ENCODE data around the gene PTRH2.

PTRH2 gene

GRCh38 chr17:59719526-59719925 lies 12.3 kb upstream of the PTRH2 start:
- no peak for DNase-seq (ENCODE audit: low read depth, low spot score)
- peaks cover 2% of the 10 kb centered on the region; the same call in 1 of the 2 replicates for H3K4me1 ChIP-seq (ENCODE audit: control insufficient read depth, insufficient read depth, low read length)

GRCh38 chr17:59716427-59716826 lies 9.2 kb upstream of the PTRH2 start:
- no CpG with 5 or more reads among the region's 2 CpGs for WGBS (ENCODE audit: insufficient coverage, insufficient read length)
- no peak overlapping the region for H3K4me3 ChIP-seq (ENCODE audit: low read length)
- no peaks in the 10 kb centered on the region for H3K9me3 ChIP-seq (ENCODE audit: control insufficient read depth, insufficient read depth, low read length)

More at GRCh38 chr17:59719526-59719925, 12.3 kb upstream of the PTRH2 start:
- Histone ChIP-seq H3K36me3 (ENCODE audit: control insufficient read depth, insufficient read depth, low read length) (no peaks in the 10 kb centered on the region), H3K27ac (ENCODE audit: low read length) (no peak overlapping the region), H3K4me3 (ENCODE audit: low read length) (no peak overlapping the region), H3K9me3 (ENCODE audit: control insufficient read depth, insufficient read depth, low read length) (no peaks in the 10 kb centered on the region), H3K27me3 (ENCODE audit: control insufficient read depth, insufficient read depth, low read length) (no peaks in the 10 kb centered on the region)

GRCh38 chr17:59714255-59714654 lies 7.0 kb upstream of the PTRH2 start:
- no peak for DNase-seq (ENCODE audit: low read depth, low spot score)
- Histone ChIP-seq H3K36me3 (ENCODE audit: control insufficient read depth, insufficient read depth, low read length) (no peaks in the 10 kb centered on the region), H3K9me3 (ENCODE audit: control insufficient read depth, insufficient read depth, low read length) (no peaks in the 10 kb centered on the region), H3K27me3 (ENCODE audit: control insufficient read depth, insufficient read depth, low read length) (no peaks in the 10 kb centered on the region), H3K4me3 (ENCODE audit: low read length) (no peak overlapping the region), H3K4me1 (ENCODE audit: control insufficient read depth, insufficient read depth, low read length) (no peaks in the 10 kb centered on the region), H3K27ac (ENCODE audit: low read length) (no peak overlapping the region)
- WGBS (ENCODE audit: insufficient coverage, insufficient read length): no CpG with 5 or more reads among the region's 2 CpGs

More at GRCh38 chr17:59716427-59716826, 9.2 kb upstream of the PTRH2 start:
- H3K27ac ChIP-seq (ENCODE audit: low read length): no peak overlapping the region
- DNase-seq (ENCODE audit: low read depth, low spot score): no peak
- no peaks in the 10 kb centered on the region for H3K27me3 ChIP-seq (ENCODE audit: control insufficient read depth, insufficient read depth, low read length)
- H3K4me1 ChIP-seq (ENCODE audit: control insufficient read depth, insufficient read depth, low read length): no peaks in the 10 kb centered on the region
- no peaks in the 10 kb centered on the region for H3K36me3 ChIP-seq (ENCODE audit: control insufficient read depth, insufficient read depth, low read length)

- WGBS (ENCODE audit: insufficient coverage, insufficient read length): 100% methylated on average over 1 of the region's 2 CpGs
- DNase-seq (ENCODE audit: low read depth, low spot score): no peak
- Histone ChIP-seq H3K27ac (ENCODE audit: low read length) (no peak overlapping the region), H3K4me1 (ENCODE audit: control insufficient read depth, insufficient read depth, low read length) (no peaks in the 10 kb centered on the region), H3K27me3 (ENCODE audit: control insufficient read depth, insufficient read depth, low read length) (no peaks in the 10 kb centered on the region), H3K9me3 (ENCODE audit: control insufficient read depth, insufficient read depth, low read length) (no peaks in the 10 kb centered on the region), H3K4me3 (ENCODE audit: low read length) (no peak overlapping the region), H3K36me3 (ENCODE audit: control insufficient read depth, insufficient read depth, low read length) (no peaks in the 10 kb centered on the region)
These were observed 5.6 kb upstream of the PTRH2 start for GRCh38 chr17:59712862-59713261.

- Histone ChIP-seq H3K4me3 (ENCODE audit: low read length) (no peak overlapping the region), H3K4me1 (ENCODE audit: control insufficient read depth, insufficient read depth, low read length) (no peaks in the 10 kb centered on the region), H3K27me3 (ENCODE audit: control insufficient read depth, insufficient read depth, low read length) (no peaks in the 10 kb centered on the region), H3K27ac (ENCODE audit: low read length) (no peak overlapping the region), H3K9me3 (ENCODE audit: control insufficient read depth, insufficient read depth, low read length) (no peaks in the 10 kb centered on the region), H3K36me3 (ENCODE audit: control insufficient read depth, insufficient read depth, low read length) (no peaks in the 10 kb centered on the region)
- DNase-seq (ENCODE audit: low read depth, low spot score): no peak
These were observed 4.7 kb upstream of the PTRH2 start for GRCh38 chr17:59711936-59712335.

- DNase-seq (ENCODE audit: low read depth, low spot score): no peak
- H3K4me1 ChIP-seq (ENCODE audit: control insufficient read depth, insufficient read depth, low read length): no peaks in the 10 kb centered on the region
- WGBS (ENCODE audit: insufficient coverage, insufficient read length): no CpG with 5 or more reads among the region's 15 CpGs
These were observed 771 bp upstream of the PTRH2 start for GRCh38 chr17:59707971-59708430.

GRCh38 chr17:59702304-59702703 lies 4.9 kb downstream of the PTRH2 start:
- H3K9me3 ChIP-seq (ENCODE audit: control insufficient read depth, insufficient read depth, low read length): no peaks in the 10 kb centered on the region
- no CpG with 5 or more reads among the region's 7 CpGs for WGBS (ENCODE audit: insufficient coverage, insufficient read length)
- DNase-seq (ENCODE audit: low read depth, low spot score): no peak
- H3K4me1 ChIP-seq (ENCODE audit: control insufficient read depth, insufficient read depth, low read length): no peaks in the 10 kb centered on the region
- no peaks in the 10 kb centered on the region for H3K27me3 ChIP-seq (ENCODE audit: control insufficient read depth, insufficient read depth, low read length)
- peaks cover 7% of the 10 kb centered on the region for H3K36me3 ChIP-seq (ENCODE audit: control insufficient read depth, insufficient read depth, low read length)
- no peak overlapping the region for H3K27ac ChIP-seq (ENCODE audit: low read length)
- H3K4me3 ChIP-seq (ENCODE audit: low read length): no peak overlapping the region

More at GRCh38 chr17:59707971-59708430, 771 bp upstream of the PTRH2 start:
- H3K27ac ChIP-seq (ENCODE audit: low read length): no peak overlapping the region
- no peaks in the 10 kb centered on the region for H3K9me3 ChIP-seq (ENCODE audit: control insufficient read depth, insufficient read depth, low read length)
- no peaks in the 10 kb centered on the region for H3K36me3 ChIP-seq (ENCODE audit: control insufficient read depth, insufficient read depth, low read length)
- H3K27me3 ChIP-seq (ENCODE audit: control insufficient read depth, insufficient read depth, low read length): no peaks in the 10 kb centered on the region
- H3K4me3 ChIP-seq (ENCODE audit: low read length): peak overlapping the region; percentile 86

- Histone ChIP-seq H3K27me3 (ENCODE audit: control insufficient read depth, insufficient read depth, low read length) (no peaks in the 10 kb centered on the region), H3K27ac (ENCODE audit: low read length) (no peak overlapping the region), H3K9me3 (ENCODE audit: control insufficient read depth, insufficient read depth, low read length) (no peaks in the 10 kb centered on the region), H3K4me1 (ENCODE audit: control insufficient read depth, insufficient read depth, low read length) (no peaks in the 10 kb centered on the region), H3K36me3 (ENCODE audit: control insufficient read depth, insufficient read depth, low read length) (peaks cover 16% of the 10 kb centered on the region), H3K4me3 (ENCODE audit: low read length) (no peak overlapping the region)
- WGBS (ENCODE audit: insufficient coverage, insufficient read length): no CpG with 5 or more reads among the region's 6 CpGs
- DNase-seq (ENCODE audit: low read depth, low spot score): no peak
These were observed 7.4 kb downstream of the PTRH2 start for GRCh38 chr17:59699786-59700185.

GRCh38 chr17:59699218-59699617 lies 8.0 kb downstream of the PTRH2 start:
- WGBS (ENCODE audit: insufficient coverage, insufficient read length): no CpG with 5 or more reads among the region's 7 CpGs

GRCh38 chr17:59698143-59698542 lies 9.1 kb downstream of the PTRH2 start:
- WGBS (ENCODE audit: insufficient coverage, insufficient read length): no CpG with 5 or more reads among the region's 4 CpGs
- Histone ChIP-seq H3K4me3 (ENCODE audit: low read length) (no peak overlapping the region), H3K27me3 (ENCODE audit: control insufficient read depth, insufficient read depth, low read length) (no peaks in the 10 kb centered on the region), H3K36me3 (ENCODE audit: control insufficient read depth, insufficient read depth, low read length) (peaks cover 20% of the 10 kb centered on the region), H3K9me3 (ENCODE audit: control insufficient read depth, insufficient read depth, low read length) (no peaks in the 10 kb centered on the region), H3K4me1 (ENCODE audit: control insufficient read depth, insufficient read depth, low read length) (no peaks in the 10 kb centered on the region), H3K27ac (ENCODE audit: low read length) (no peak overlapping the region)
- no peak for DNase-seq (ENCODE audit: low read depth, low spot score)

More at GRCh38 chr17:59699218-59699617, 8.0 kb downstream of the PTRH2 start:
- H3K9me3 ChIP-seq (ENCODE audit: control insufficient read depth, insufficient read depth, low read length): no peaks in the 10 kb centered on the region
- peaks cover 16% of the 10 kb centered on the region for H3K36me3 ChIP-seq (ENCODE audit: control insufficient read depth, insufficient read depth, low read length)
- H3K4me3 ChIP-seq (ENCODE audit: low read length): no peak overlapping the region
- H3K4me1 ChIP-seq (ENCODE audit: control insufficient read depth, insufficient read depth, low read length): no peaks in the 10 kb centered on the region
- H3K27ac ChIP-seq (ENCODE audit: low read length): no peak overlapping the region
- H3K27me3 ChIP-seq (ENCODE audit: control insufficient read depth, insufficient read depth, low read length): no peaks in the 10 kb centered on the region
- DNase-seq (ENCODE audit: low read depth, low spot score): no peak

GRCh38 chr17:59696682-59697277 lies 10.4 kb downstream of the PTRH2 start:
- peaks cover 20% of the 10 kb centered on the region for H3K36me3 ChIP-seq (ENCODE audit: control insufficient read depth, insufficient read depth, low read length)
- no peak overlapping the region for H3K27ac ChIP-seq (ENCODE audit: low read length)
- H3K27me3 ChIP-seq (ENCODE audit: control insufficient read depth, insufficient read depth, low read length): no peaks in the 10 kb centered on the region
- no CpG with 5 or more reads among the region's 2 CpGs for WGBS (ENCODE audit: insufficient coverage, insufficient read length)
- H3K4me1 ChIP-seq (ENCODE audit: control insufficient read depth, insufficient read depth, low read length): no peaks in the 10 kb centered on the region
- H3K4me3 ChIP-seq (ENCODE audit: low read length): no peak overlapping the region
- no peaks in the 10 kb centered on the region for H3K9me3 ChIP-seq (ENCODE audit: control insufficient read depth, insufficient read depth, low read length)
- DNase-seq (ENCODE audit: low read depth, low spot score): no peak

All from iPS DF 6.9 (cell line).